Liver (tissue), 3 donors: ENCODE measurements around the gene PNPLA1.

Source experiments
- EGR1 ChIP-seq, 2 donors: IDR thresholded peaks; 2 replicates each; pipeline ENCODE4 v1.6.1; 2016 to 2018; ENCODE audit warnings: antibody characterized with exemption in 2 of 2, low read depth in 2 of 2
- FOXA1 ChIP-seq: IDR thresholded peaks from 2 replicates; pipeline ENCODE4 v1.6.1; 2016; ENCODE audit warnings: antibody characterized with exemption
- GABPA ChIP-seq, 2 donors: IDR thresholded peaks in 1 of 2; conservative IDR thresholded peaks in 1 of 2; 2 replicates each; pipeline ENCODE4 v1.6.1; 2016; ENCODE audit warnings: antibody characterized with exemption in 2 of 2, mild to moderate bottlenecking in 1 of 2, moderate library complexity in 1 of 2
- HNF4A ChIP-seq, 2 donors: conservative IDR thresholded peaks; 2 replicates each; pipeline ENCODE4 v1.6.1; 2016; ENCODE audit warnings: antibody characterized with exemption in 2 of 2, mild to moderate bottlenecking in 2 of 2
- JUND ChIP-seq, 2 donors: IDR thresholded peaks; 2 replicates each; pipeline ENCODE4 v1.6.1; 2016; ENCODE audit warnings: antibody characterized with exemption in 2 of 2
- RAD21 ChIP-seq, 2 donors: IDR thresholded peaks; 2 replicates each; pipeline ENCODE4 v1.6.1; 2016; ENCODE audit warnings: antibody characterized with exemption in 2 of 2, mild to moderate bottlenecking in 2 of 2
- RXRA ChIP-seq, 2 donors: IDR thresholded peaks; 2 replicates each; pipeline ENCODE4 v1.6.1; 2017 to 2018; ENCODE audit warnings: antibody characterized with exemption in 2 of 2, mild to moderate bottlenecking in 1 of 2
- TAF1 ChIP-seq: conservative IDR thresholded peaks from 2 replicates; pipeline ENCODE4 v1.6.1; 2016; ENCODE audit warnings: antibody characterized with exemption, mild to moderate bottlenecking
- YY1 ChIP-seq: IDR thresholded peaks from 2 replicates; pipeline ENCODE4 v1.6.1; 2016; ENCODE audit warnings: antibody characterized with exemption, mild to moderate bottlenecking
- TF ChIP-seq, protein P1 (sequence below): fragments of 150-350 bp; IDR thresholded peaks from 2 replicates; pipeline ENCODE4 v1.5.1; 2017; ENCODE audit warnings: improper control_type of control experiment, low read depth, low read length; ENCODE audit not compliant: missing input control
- TF ChIP-seq, protein P2 (sequence below): IDR thresholded peaks from 2 replicates; pipeline ENCODE4 v1.6.1; 2016; ENCODE audit warnings: antibody characterized with exemption
- TF ChIP-seq, protein P3 (sequence below): IDR thresholded peaks from 2 replicates; pipeline ENCODE4 v1.6.1; 2016; ENCODE audit warnings: antibody characterized with exemption, mild to moderate bottlenecking
- TF ChIP-seq, protein P4 (sequence below): IDR thresholded peaks from 2 replicates; pipeline ENCODE4 v1.6.1; 2016; ENCODE audit warnings: antibody characterized with exemption
- TF ChIP-seq, protein P5 (sequence below): IDR thresholded peaks from 2 replicates; pipeline ENCODE4 v1.6.1; 2016; ENCODE audit warnings: antibody characterized with exemption
- donor health status: healthy.
- donor health status: healthy.

DNA sequence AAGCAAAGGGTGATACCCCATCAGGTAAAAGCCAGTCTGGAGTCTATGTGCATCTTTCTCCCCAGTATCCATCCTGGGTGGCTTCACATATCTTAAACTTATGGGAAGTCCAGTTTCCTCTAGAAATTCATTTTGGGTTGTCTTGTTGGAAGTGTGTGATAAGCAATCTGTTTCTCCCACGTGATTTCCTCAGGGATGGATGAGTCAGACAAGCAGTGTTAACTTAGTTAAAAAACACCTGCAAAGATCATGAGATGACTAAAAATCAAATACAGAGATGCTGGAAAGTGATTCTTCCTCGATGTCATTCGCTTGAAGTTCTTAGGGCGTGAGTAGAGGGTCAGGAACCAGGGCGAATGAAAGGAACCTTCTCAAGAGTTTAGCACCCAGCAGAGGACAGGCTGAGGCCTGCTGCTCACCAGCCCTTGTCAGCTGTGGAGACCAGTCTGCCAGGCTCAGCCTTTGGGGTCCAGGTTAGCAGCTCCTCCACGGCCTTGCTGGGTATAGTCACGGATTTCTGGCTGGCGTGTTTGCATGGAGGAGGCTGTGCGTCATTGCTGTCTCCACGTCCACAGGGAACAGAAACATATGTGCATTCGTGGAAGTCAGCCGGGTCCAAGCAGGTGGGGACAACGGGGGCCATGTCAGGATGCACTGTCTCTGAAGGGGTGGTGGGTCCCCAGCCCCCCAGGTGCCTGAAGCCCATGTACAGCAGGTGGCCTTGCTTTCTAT, 2.8 kb upstream of the PNPLA1 start:
- no peak for TF ChIP-seq HNF4A (conservative IDR thresholded peaks at IDR 0.05)
- TF ChIP-seq YY1 = no peak
- TF ChIP-seq, protein P1, sequence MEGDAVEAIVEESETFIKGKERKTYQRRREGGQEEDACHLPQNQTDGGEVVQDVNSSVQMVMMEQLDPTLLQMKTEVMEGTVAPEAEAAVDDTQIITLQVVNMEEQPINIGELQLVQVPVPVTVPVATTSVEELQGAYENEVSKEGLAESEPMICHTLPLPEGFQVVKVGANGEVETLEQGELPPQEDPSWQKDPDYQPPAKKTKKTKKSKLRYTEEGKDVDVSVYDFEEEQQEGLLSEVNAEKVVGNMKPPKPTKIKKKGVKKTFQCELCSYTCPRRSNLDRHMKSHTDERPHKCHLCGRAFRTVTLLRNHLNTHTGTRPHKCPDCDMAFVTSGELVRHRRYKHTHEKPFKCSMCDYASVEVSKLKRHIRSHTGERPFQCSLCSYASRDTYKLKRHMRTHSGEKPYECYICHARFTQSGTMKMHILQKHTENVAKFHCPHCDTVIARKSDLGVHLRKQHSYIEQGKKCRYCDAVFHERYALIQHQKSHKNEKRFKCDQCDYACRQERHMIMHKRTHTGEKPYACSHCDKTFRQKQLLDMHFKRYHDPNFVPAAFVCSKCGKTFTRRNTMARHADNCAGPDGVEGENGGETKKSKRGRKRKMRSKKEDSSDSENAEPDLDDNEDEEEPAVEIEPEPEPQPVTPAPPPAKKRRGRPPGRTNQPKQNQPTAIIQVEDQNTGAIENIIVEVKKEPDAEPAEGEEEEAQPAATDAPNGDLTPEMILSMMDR = no peak
- no peak for TF ChIP-seq EGR1 (IDR thresholded peaks at IDR 0.05; ENCODE audit: low read depth in 2 of 2)
- TF ChIP-seq RAD21 (IDR thresholded peaks at IDR 0.05) = no peak
- TF ChIP-seq, protein P2, sequence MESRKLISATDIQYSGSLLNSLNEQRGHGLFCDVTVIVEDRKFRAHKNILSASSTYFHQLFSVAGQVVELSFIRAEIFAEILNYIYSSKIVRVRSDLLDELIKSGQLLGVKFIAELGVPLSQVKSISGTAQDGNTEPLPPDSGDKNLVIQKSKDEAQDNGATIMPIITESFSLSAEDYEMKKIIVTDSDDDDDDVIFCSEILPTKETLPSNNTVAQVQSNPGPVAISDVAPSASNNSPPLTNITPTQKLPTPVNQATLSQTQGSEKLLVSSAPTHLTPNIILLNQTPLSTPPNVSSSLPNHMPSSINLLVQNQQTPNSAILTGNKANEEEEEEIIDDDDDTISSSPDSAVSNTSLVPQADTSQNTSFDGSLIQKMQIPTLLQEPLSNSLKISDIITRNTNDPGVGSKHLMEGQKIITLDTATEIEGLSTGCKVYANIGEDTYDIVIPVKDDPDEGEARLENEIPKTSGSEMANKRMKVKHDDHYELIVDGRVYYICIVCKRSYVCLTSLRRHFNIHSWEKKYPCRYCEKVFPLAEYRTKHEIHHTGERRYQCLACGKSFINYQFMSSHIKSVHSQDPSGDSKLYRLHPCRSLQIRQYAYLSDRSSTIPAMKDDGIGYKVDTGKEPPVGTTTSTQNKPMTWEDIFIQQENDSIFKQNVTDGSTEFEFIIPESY = no peak
- no peak for TF ChIP-seq JUND (IDR thresholded peaks at IDR 0.05)
- TF ChIP-seq RXRA (IDR thresholded peaks at IDR 0.05) = no peak
- TF ChIP-seq, protein P3, sequence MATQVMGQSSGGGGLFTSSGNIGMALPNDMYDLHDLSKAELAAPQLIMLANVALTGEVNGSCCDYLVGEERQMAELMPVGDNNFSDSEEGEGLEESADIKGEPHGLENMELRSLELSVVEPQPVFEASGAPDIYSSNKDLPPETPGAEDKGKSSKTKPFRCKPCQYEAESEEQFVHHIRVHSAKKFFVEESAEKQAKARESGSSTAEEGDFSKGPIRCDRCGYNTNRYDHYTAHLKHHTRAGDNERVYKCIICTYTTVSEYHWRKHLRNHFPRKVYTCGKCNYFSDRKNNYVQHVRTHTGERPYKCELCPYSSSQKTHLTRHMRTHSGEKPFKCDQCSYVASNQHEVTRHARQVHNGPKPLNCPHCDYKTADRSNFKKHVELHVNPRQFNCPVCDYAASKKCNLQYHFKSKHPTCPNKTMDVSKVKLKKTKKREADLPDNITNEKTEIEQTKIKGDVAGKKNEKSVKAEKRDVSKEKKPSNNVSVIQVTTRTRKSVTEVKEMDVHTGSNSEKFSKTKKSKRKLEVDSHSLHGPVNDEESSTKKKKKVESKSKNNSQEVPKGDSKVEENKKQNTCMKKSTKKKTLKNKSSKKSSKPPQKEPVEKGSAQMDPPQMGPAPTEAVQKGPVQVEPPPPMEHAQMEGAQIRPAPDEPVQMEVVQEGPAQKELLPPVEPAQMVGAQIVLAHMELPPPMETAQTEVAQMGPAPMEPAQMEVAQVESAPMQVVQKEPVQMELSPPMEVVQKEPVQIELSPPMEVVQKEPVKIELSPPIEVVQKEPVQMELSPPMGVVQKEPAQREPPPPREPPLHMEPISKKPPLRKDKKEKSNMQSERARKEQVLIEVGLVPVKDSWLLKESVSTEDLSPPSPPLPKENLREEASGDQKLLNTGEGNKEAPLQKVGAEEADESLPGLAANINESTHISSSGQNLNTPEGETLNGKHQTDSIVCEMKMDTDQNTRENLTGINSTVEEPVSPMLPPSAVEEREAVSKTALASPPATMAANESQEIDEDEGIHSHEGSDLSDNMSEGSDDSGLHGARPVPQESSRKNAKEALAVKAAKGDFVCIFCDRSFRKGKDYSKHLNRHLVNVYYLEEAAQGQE = no peak
- TF ChIP-seq, protein P4, sequence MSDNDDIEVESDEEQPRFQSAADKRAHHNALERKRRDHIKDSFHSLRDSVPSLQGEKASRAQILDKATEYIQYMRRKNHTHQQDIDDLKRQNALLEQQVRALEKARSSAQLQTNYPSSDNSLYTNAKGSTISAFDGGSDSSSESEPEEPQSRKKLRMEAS = no peak
- TF ChIP-seq GABPA (IDR thresholded peaks at IDR 0.05 in 1 of 2, conservative IDR thresholded peaks at IDR 0.05 in 1 of 2) = no peak
- no peak for TF ChIP-seq FOXA1
- no peak for TF ChIP-seq TAF1
- TF ChIP-seq, protein P5, sequence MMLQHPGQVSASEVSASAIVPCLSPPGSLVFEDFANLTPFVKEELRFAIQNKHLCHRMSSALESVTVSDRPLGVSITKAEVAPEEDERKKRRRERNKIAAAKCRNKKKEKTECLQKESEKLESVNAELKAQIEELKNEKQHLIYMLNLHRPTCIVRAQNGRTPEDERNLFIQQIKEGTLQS = no peak
